ENCODE measurements around the gene DUSP22.

DNA sequence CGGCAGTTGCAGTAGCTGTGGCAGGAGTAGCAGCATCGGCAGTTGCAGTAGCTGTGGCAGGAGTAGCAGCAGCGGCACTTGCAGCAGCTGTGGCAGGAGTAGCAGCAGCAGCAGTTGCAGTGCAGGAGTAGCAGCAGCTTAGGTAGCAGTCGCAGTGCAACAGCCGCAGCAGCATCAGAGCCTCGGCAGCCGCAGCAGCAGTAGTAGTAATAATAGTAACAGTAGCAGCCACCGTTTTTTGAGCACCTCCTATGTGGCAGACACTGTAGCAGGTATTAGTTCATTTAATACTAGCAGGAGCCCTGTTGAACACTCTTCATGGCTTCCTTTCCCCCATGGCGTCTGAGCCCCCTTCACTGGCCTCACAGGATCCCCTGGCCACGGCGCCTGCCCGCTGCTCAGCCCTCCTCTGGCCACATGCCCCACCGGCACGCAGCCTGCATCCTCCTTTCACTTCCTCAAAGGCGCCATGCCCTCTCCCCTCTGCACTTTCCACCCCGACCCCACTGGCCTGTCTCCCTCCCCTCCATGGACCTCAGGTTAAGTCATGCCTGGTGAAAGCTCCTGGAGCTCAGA is 80.1 kb downstream of the DUSP22 start:
- TF ChIP-seq, protein P1, sequence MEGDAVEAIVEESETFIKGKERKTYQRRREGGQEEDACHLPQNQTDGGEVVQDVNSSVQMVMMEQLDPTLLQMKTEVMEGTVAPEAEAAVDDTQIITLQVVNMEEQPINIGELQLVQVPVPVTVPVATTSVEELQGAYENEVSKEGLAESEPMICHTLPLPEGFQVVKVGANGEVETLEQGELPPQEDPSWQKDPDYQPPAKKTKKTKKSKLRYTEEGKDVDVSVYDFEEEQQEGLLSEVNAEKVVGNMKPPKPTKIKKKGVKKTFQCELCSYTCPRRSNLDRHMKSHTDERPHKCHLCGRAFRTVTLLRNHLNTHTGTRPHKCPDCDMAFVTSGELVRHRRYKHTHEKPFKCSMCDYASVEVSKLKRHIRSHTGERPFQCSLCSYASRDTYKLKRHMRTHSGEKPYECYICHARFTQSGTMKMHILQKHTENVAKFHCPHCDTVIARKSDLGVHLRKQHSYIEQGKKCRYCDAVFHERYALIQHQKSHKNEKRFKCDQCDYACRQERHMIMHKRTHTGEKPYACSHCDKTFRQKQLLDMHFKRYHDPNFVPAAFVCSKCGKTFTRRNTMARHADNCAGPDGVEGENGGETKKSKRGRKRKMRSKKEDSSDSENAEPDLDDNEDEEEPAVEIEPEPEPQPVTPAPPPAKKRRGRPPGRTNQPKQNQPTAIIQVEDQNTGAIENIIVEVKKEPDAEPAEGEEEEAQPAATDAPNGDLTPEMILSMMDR (IDR thresholded peaks at IDR 0.05; ENCODE audit: control extremely low read depth in 1 of 3, insufficient read depth in 1 of 3, low read depth in 1 of 3, low read length in 3 of 3) = no peak
- TF ChIP-seq POLR2A (IDR thresholded peaks at IDR 0.05; ENCODE audit: control extremely low read depth in 1 of 2, low read depth in 2 of 2, low read length in 2 of 2) (no peak), YY1 (IDR thresholded peaks at IDR 0.05; ENCODE audit: low read depth, low read length) (no peak), TAF7 (optimal IDR thresholded peaks at IDR 0.05; ENCODE audit: borderline replicate concordance, low read depth, low read length) (no peak), EZH2 (IDR thresholded peaks at IDR 0.05; ENCODE audit: low read depth, low read length, severe bottlenecking) (no peak), RAD21 (IDR thresholded peaks at IDR 0.05 in 1 of 2, conservative IDR thresholded peaks at IDR 0.05 in 1 of 2; ENCODE audit: low read depth in 2 of 2, low read length in 2 of 2) (no peak)
